ENCODE data around the gene KRTAP4-11. TPM values are rescaled to one million over a fixed set of nuclear protein-coding genes. Genes with fewer than 3 reads are reported as not detected.

The KRTAP4-11 gene
- total RNA-seq, 6 experiments from 2014 or later: not detected

GRCh38 chr17:41076788-41077187, 41.4 kb downstream of the KRTAP4-11 start:
- Mint-ChIP-seq H3K36me3 (ENCODE audit: low read depth) (peaks cover 22% of the 10 kb centered on the region), H3K4me3 (no peak overlapping the region), H3K27ac (no peak overlapping the region), H3K4me1 (ENCODE audit: low read depth) (peaks cover 33% of the 10 kb centered on the region), H3K27me3 (ENCODE audit: insufficient read depth) (no peaks in the 10 kb centered on the region), H3K9me3 (no peaks in the 10 kb centered on the region; the same call in 1 of the 2 replicates)
- TF ChIP-seq CTCF (IDR thresholded peaks at IDR 0.05): no peak
- no peak for DNase-seq

- H3K27ac Mint-ChIP-seq: no peak overlapping the region
- no peak for TF ChIP-seq CTCF (IDR thresholded peaks at IDR 0.05)
- H3K36me3 Mint-ChIP-seq (ENCODE audit: low read depth): peaks cover 22% of the 10 kb centered on the region
- H3K4me1 Mint-ChIP-seq (ENCODE audit: low read depth): peaks cover 21% of the 10 kb centered on the region
- no peak for DNase-seq
- no peak overlapping the region for H3K4me3 Mint-ChIP-seq
- no peaks in the 10 kb centered on the region for H3K27me3 Mint-ChIP-seq (ENCODE audit: insufficient read depth)
- no peaks in the 10 kb centered on the region; the same call in 1 of the 2 replicates for H3K9me3 Mint-ChIP-seq
Observed at GRCh38 chr17:41073676-41074075, 44.5 kb downstream of the KRTAP4-11 start.

- Mint-ChIP-seq H3K9me3 (no peaks in the 10 kb centered on the region; the same call in 1 of the 2 replicates), H3K27ac (no peak overlapping the region), H3K4me3 (no peak overlapping the region), H3K27me3 (ENCODE audit: insufficient read depth) (no peaks in the 10 kb centered on the region), H3K4me1 (ENCODE audit: low read depth) (peaks cover 34% of the 10 kb centered on the region), H3K36me3 (ENCODE audit: low read depth) (peaks cover 15% of the 10 kb centered on the region)
- DNase-seq: no peak
- TF ChIP-seq CTCF (IDR thresholded peaks at IDR 0.05): no peak
Observed at GRCh38 chr17:41071606-41072360, 46.4 kb downstream of the KRTAP4-11 start.

- no peak for TF ChIP-seq CTCF (IDR thresholded peaks at IDR 0.05)
- peaks cover 5% of the 10 kb centered on the region for H3K36me3 Mint-ChIP-seq (ENCODE audit: low read depth)
- H3K27me3 Mint-ChIP-seq (ENCODE audit: insufficient read depth): 0 out of 2 replicates have a peak, but pooled peaks cover 3% of the 10 kb centered on the region
- H3K9me3 Mint-ChIP-seq: no peaks in the 10 kb centered on the region
- no peak overlapping the region for H3K4me3 Mint-ChIP-seq
- H3K27ac Mint-ChIP-seq: no peak overlapping the region
- DNase-seq: no peak
- peaks cover 38% of the 10 kb centered on the region for H3K4me1 Mint-ChIP-seq (ENCODE audit: low read depth)
Observed at GRCh38 chr17:41069031-41069430, 49.1 kb downstream of the KRTAP4-11 start.

GRCh38 chr17:41067281-41067680, 50.9 kb downstream of the KRTAP4-11 start:
- peaks cover 56% of the 10 kb centered on the region for H3K4me1 Mint-ChIP-seq (ENCODE audit: low read depth)
- peak; percentile 43 for DNase-seq
- H3K27ac Mint-ChIP-seq: peak overlapping the region; percentile 83
- no peak overlapping the region for H3K4me3 Mint-ChIP-seq
- 0 out of 2 replicates have a peak, but pooled peaks cover 3% of the 10 kb centered on the region for H3K27me3 Mint-ChIP-seq (ENCODE audit: insufficient read depth)
- H3K36me3 Mint-ChIP-seq (ENCODE audit: low read depth): peaks cover 5% of the 10 kb centered on the region
- no peaks in the 10 kb centered on the region for H3K9me3 Mint-ChIP-seq
- TF ChIP-seq CTCF (IDR thresholded peaks at IDR 0.05): no peak

Other genes with a start within 250 kb of the KRTAP4-11 start
- gene KRT20, start 233.1 kb downstream of the KRTAP4-11 start, total RNA-seq (2021; fragmentation: NEBNext Ultra II Directional; extraction: Animal tissue kit (Norgen Biotek cat#: 25700)): not detected
- under 1 TPM in 1 of 6 experiments, not detected in 5; 0.14 TPM for gene KRT23, start 180.7 kb downstream of the KRTAP4-11 start, total RNA-seq (2021; fragmentation: NEBNext Ultra II Directional; extraction: Animal tissue kit (Norgen Biotek cat#: 25700))
- not detected for gene KRT39, start 151.4 kb downstream of the KRTAP4-11 start, total RNA-seq (2021; fragmentation: NEBNext Ultra II Directional; extraction: Animal tissue kit (Norgen Biotek cat#: 25700))
- not detected for gene KRT40, start 134.0 kb downstream of the KRTAP4-11 start, total RNA-seq (2021; fragmentation: NEBNext Ultra II Directional; extraction: Animal tissue kit (Norgen Biotek cat#: 25700))
- gene KRTAP3-3, start 124.2 kb downstream of the KRTAP4-11 start, total RNA-seq (2021; fragmentation: NEBNext Ultra II Directional; extraction: Animal tissue kit (Norgen Biotek cat#: 25700)): not detected
- gene KRTAP3-2, start 118.5 kb downstream of the KRTAP4-11 start, total RNA-seq (2021; fragmentation: NEBNext Ultra II Directional; extraction: Animal tissue kit (Norgen Biotek cat#: 25700)): not detected
- 10 to 100 TPM in 1 of 6 experiments, 1 to 10 TPM in 5; 2.5 to 10.2 (median 3.3) TPM for gene KRTAP3-1, start 109.2 kb downstream of the KRTAP4-11 start, total RNA-seq (2021; fragmentation: NEBNext Ultra II Directional; extraction: Animal tissue kit (Norgen Biotek cat#: 25700))
- 100 to 1,000 TPM in 1 of 6 experiments, 10 to 100 TPM in 5; 61.6 to 114 (median 76.8) TPM for gene KRTAP1-5, start 91.2 kb downstream of the KRTAP4-11 start, total RNA-seq (2021; fragmentation: NEBNext Ultra II Directional; extraction: Animal tissue kit (Norgen Biotek cat#: 25700))
- not detected for gene KRTAP1-4, start 88.2 kb downstream of the KRTAP4-11 start, total RNA-seq (2021; fragmentation: NEBNext Ultra II Directional; extraction: Animal tissue kit (Norgen Biotek cat#: 25700))
- gene KRTAP1-3, start 83.5 kb downstream of the KRTAP4-11 start, total RNA-seq (2021; fragmentation: NEBNext Ultra II Directional; extraction: Animal tissue kit (Norgen Biotek cat#: 25700)): not detected
- gene KRTAP1-1, start 76.9 kb downstream of the KRTAP4-11 start, total RNA-seq (2021; fragmentation: NEBNext Ultra II Directional; extraction: Animal tissue kit (Norgen Biotek cat#: 25700)): 1 to 10 TPM in 1 of 6 experiments, under 1 TPM in 5; 0.21 to 1.1 (median 0.50) TPM
- gene KRTAP2-1, start 71.1 kb downstream of the KRTAP4-11 start, total RNA-seq (2021; fragmentation: NEBNext Ultra II Directional; extraction: Animal tissue kit (Norgen Biotek cat#: 25700)): under 1 TPM in 1 of 6 experiments, not detected in 5; 0.38 TPM
- gene KRTAP2-2, start 63.1 kb downstream of the KRTAP4-11 start, total RNA-seq (2021; fragmentation: NEBNext Ultra II Directional; extraction: Animal tissue kit (Norgen Biotek cat#: 25700)): under 1 TPM in 4 of 6 experiments, not detected in 2; 0.46 to 0.96 (median 0.53) TPM
- 100 to 1,000 TPM in 1 of 6 experiments, 10 to 100 TPM in 5; 30.3 to 105 (median 44.4) TPM for gene KRTAP2-3, start 58.3 kb downstream of the KRTAP4-11 start, total RNA-seq (2021; fragmentation: NEBNext Ultra II Directional; extraction: Animal tissue kit (Norgen Biotek cat#: 25700))
- not detected for gene KRTAP2-4, start 52.5 kb downstream of the KRTAP4-11 start, total RNA-seq (2021; fragmentation: NEBNext Ultra II Directional; extraction: Animal tissue kit (Norgen Biotek cat#: 25700))
- not detected for gene KRTAP4-7, start 34.2 kb downstream of the KRTAP4-11 start, total RNA-seq (2021; fragmentation: NEBNext Ultra II Directional; extraction: Animal tissue kit (Norgen Biotek cat#: 25700))
- not detected for gene KRTAP4-8, start 20.2 kb downstream of the KRTAP4-11 start, total RNA-seq (2021; fragmentation: NEBNext Ultra II Directional; extraction: Animal tissue kit (Norgen Biotek cat#: 25700))
- gene KRTAP4-16, start 16.2 kb downstream of the KRTAP4-11 start, total RNA-seq (2021; fragmentation: NEBNext Ultra II Directional; extraction: Animal tissue kit (Norgen Biotek cat#: 25700)): not detected
- under 1 TPM in 2 of 6 experiments, not detected in 4; 0.85 to 0.90 TPM for gene KRTAP4-9, start 13.0 kb downstream of the KRTAP4-11 start, total RNA-seq (2021; fragmentation: NEBNext Ultra II Directional; extraction: Animal tissue kit (Norgen Biotek cat#: 25700))
- gene KRTAP4-12, start 5.8 kb upstream of the KRTAP4-11 start, total RNA-seq (2021; fragmentation: NEBNext Ultra II Directional; extraction: Animal tissue kit (Norgen Biotek cat#: 25700)): 1 to 10 TPM; 6.1 to 8.4 (median 6.7) TPM
- gene KRTAP4-6, start 22.2 kb upstream of the KRTAP4-11 start, total RNA-seq (2021; fragmentation: NEBNext Ultra II Directional; extraction: Animal tissue kit (Norgen Biotek cat#: 25700)): not detected
- not detected for gene KRTAP4-5, start 31.5 kb upstream of the KRTAP4-11 start, total RNA-seq (2021; fragmentation: NEBNext Ultra II Directional; extraction: Animal tissue kit (Norgen Biotek cat#: 25700))
- not detected for gene KRTAP4-4, start 42.4 kb upstream of the KRTAP4-11 start, total RNA-seq (2021; fragmentation: NEBNext Ultra II Directional; extraction: Animal tissue kit (Norgen Biotek cat#: 25700))
- not detected for gene KRTAP4-3, start 49.8 kb upstream of the KRTAP4-11 start, total RNA-seq (2021; fragmentation: NEBNext Ultra II Directional; extraction: Animal tissue kit (Norgen Biotek cat#: 25700))
- not detected for gene KRTAP4-2, start 59.8 kb upstream of the KRTAP4-11 start, total RNA-seq (2021; fragmentation: NEBNext Ultra II Directional; extraction: Animal tissue kit (Norgen Biotek cat#: 25700))
- not detected for gene KRTAP4-1, start 66.5 kb upstream of the KRTAP4-11 start, total RNA-seq (2021; fragmentation: NEBNext Ultra II Directional; extraction: Animal tissue kit (Norgen Biotek cat#: 25700))
- not detected for gene KRTAP9-1, start 71.5 kb upstream of the KRTAP4-11 start, total RNA-seq (2021; fragmentation: NEBNext Ultra II Directional; extraction: Animal tissue kit (Norgen Biotek cat#: 25700))
- not detected for gene KRTAP9-2, start 108.3 kb upstream of the KRTAP4-11 start, total RNA-seq (2021; fragmentation: NEBNext Ultra II Directional; extraction: Animal tissue kit (Norgen Biotek cat#: 25700))
- gene KRTAP9-3, start 114.1 kb upstream of the KRTAP4-11 start, total RNA-seq (2021; fragmentation: NEBNext Ultra II Directional; extraction: Animal tissue kit (Norgen Biotek cat#: 25700)): not detected
- not detected for gene KRTAP9-8, start 119.6 kb upstream of the KRTAP4-11 start, total RNA-seq (2021; fragmentation: NEBNext Ultra II Directional; extraction: Animal tissue kit (Norgen Biotek cat#: 25700))
- gene KRTAP9-4, start 131.3 kb upstream of the KRTAP4-11 start, total RNA-seq (2021; fragmentation: NEBNext Ultra II Directional; extraction: Animal tissue kit (Norgen Biotek cat#: 25700)): not detected
- gene KRTAP9-9, start 137.0 kb upstream of the KRTAP4-11 start, total RNA-seq (2021; fragmentation: NEBNext Ultra II Directional; extraction: Animal tissue kit (Norgen Biotek cat#: 25700)): not detected
- gene KRTAP9-6, start 147.0 kb upstream of the KRTAP4-11 start, total RNA-seq (2021; fragmentation: NEBNext Ultra II Directional; extraction: Animal tissue kit (Norgen Biotek cat#: 25700)): not detected
- gene KRTAP9-7, start 157.3 kb upstream of the KRTAP4-11 start, total RNA-seq (2021; fragmentation: NEBNext Ultra II Directional; extraction: Animal tissue kit (Norgen Biotek cat#: 25700)): not detected
- gene KRTAP29-1, start 184.5 kb upstream of the KRTAP4-11 start, total RNA-seq (2021; fragmentation: NEBNext Ultra II Directional; extraction: Animal tissue kit (Norgen Biotek cat#: 25700)): not detected
- not detected for gene KRTAP16-1, start 190.9 kb upstream of the KRTAP4-11 start, total RNA-seq (2021; fragmentation: NEBNext Ultra II Directional; extraction: Animal tissue kit (Norgen Biotek cat#: 25700))
- not detected for gene KRTAP17-1, start 197.3 kb upstream of the KRTAP4-11 start, total RNA-seq (2021; fragmentation: NEBNext Ultra II Directional; extraction: Animal tissue kit (Norgen Biotek cat#: 25700))
- not detected for gene KRT33A, start 232.5 kb upstream of the KRTAP4-11 start, total RNA-seq (2021; fragmentation: NEBNext Ultra II Directional; extraction: Animal tissue kit (Norgen Biotek cat#: 25700))

All from HFFc6 (cell line).